WTC11 (cell line): ENCODE results near the gene PLXNB2. TPM values are rescaled to one million over a fixed set of nuclear protein-coding genes. Genes with fewer than 3 reads are reported as not detected.

Experiments
- AFF4 ChIP-seq: sonication (generic); formaldehyde crosslinking; IDR thresholded peaks from 2 replicates; pipeline ENCODE4 v1.8.1; 2023; ENCODE audit warnings: mild to moderate bottlenecking, missing genetic modification reagents, borderline replicate concordance
- ATF1 ChIP-seq: sonication (generic); formaldehyde crosslinking; IDR thresholded peaks from 2 replicates; pipeline ENCODE4 v1.8.1; 2023; ENCODE audit warnings: mild to moderate bottlenecking, moderate library complexity, missing genetic modification reagents
- ATF3 ChIP-seq: sonication (generic); formaldehyde crosslinking; conservative IDR thresholded peaks from 2 replicates; pipeline ENCODE4 v1.8.1; 2022; ENCODE audit warnings: mild to moderate bottlenecking, missing genetic modification reagents
- ATF6 ChIP-seq: sonication (generic); formaldehyde crosslinking; IDR thresholded peaks from 2 replicates; pipeline ENCODE4 v1.8.1; 2023; ENCODE audit warnings: mild to moderate bottlenecking, missing genetic modification reagents
- CBFB ChIP-seq: sonication (generic); formaldehyde crosslinking; IDR thresholded peaks from 2 replicates; pipeline ENCODE4 v1.8.1; 2022; ENCODE audit warnings: mild to moderate bottlenecking, low read depth, missing genetic modification reagents
- CREB1 ChIP-seq: sonication (generic); formaldehyde crosslinking; IDR thresholded peaks from 2 replicates; pipeline ENCODE4 v1.8.0; 2023; ENCODE audit warnings: mild to moderate bottlenecking, missing genetic modification reagents
- CREM ChIP-seq: sonication (generic); formaldehyde crosslinking; IDR thresholded peaks from 2 replicates; pipeline ENCODE4 v1.8.1; 2022; ENCODE audit warnings: mild to moderate bottlenecking, missing genetic modification reagents, moderate library complexity
- E2F5 ChIP-seq: sonication (generic); formaldehyde crosslinking; IDR thresholded peaks from 2 replicates; pipeline ENCODE4 v1.8.1; 2022; ENCODE audit warnings: mild to moderate bottlenecking, moderate library complexity, missing genetic modification reagents
- ELF4 ChIP-seq: sonication (generic); formaldehyde crosslinking; IDR thresholded peaks from 2 replicates; pipeline ENCODE4 v1.8.1; 2022; ENCODE audit warnings: low read depth, mild to moderate bottlenecking, moderate library complexity, missing genetic modification reagents
- GRHL2 ChIP-seq: fragments of 250-450 bp; sonication (Bioruptor Pico); IDR thresholded peaks from 2 replicates; pipeline ENCODE4 v1.8.0; 2022; ENCODE audit warnings: mild to moderate bottlenecking, moderate library complexity; ENCODE audit not compliant: insufficient replicate concordance, severe bottlenecking
- IRF2 ChIP-seq: sonication (generic); formaldehyde crosslinking; IDR thresholded peaks from 2 replicates; pipeline ENCODE4 v1.8.0; 2022; ENCODE audit warnings: low read depth, missing genetic modification reagents, borderline replicate concordance
- JAZF1 ChIP-seq: fragments of 250-450 bp; sonication (Bioruptor Pico); IDR thresholded peaks from 2 replicates; pipeline ENCODE4 v1.9.0; 2021; ENCODE audit warnings: moderate library complexity, mild to moderate bottlenecking, inconsistent platforms
- KAT7 ChIP-seq: sonication (generic); formaldehyde crosslinking; IDR thresholded peaks from 2 replicates; pipeline ENCODE4 v1.8.1; 2023; ENCODE audit warnings: missing genetic modification reagents, mild to moderate bottlenecking, borderline replicate concordance
- MAX ChIP-seq: sonication (generic); formaldehyde crosslinking; IDR thresholded peaks from 2 replicates; pipeline ENCODE4 v1.8.0; 2022; ENCODE audit warnings: mild to moderate bottlenecking, missing genetic modification reagents
- MLX ChIP-seq: sonication (generic); formaldehyde crosslinking; IDR thresholded peaks from 2 replicates; pipeline ENCODE4 v1.8.1; 2023; ENCODE audit warnings: mild to moderate bottlenecking, missing genetic modification reagents, moderate library complexity
- MXD4 ChIP-seq: fragments of 250-450 bp; sonication (Bioruptor Pico); IDR thresholded peaks from 2 replicates; pipeline ENCODE4 v1.8.0; 2021; ENCODE audit warnings: mild to moderate bottlenecking, moderate library complexity, borderline replicate concordance
- MYBL2 ChIP-seq: sonication (generic); formaldehyde crosslinking; IDR thresholded peaks from 2 replicates; pipeline ENCODE4 v1.8.1; 2023; ENCODE audit warnings: mild to moderate bottlenecking, moderate library complexity, missing genetic modification reagents
- NFE2L1 ChIP-seq: sonication (generic); formaldehyde crosslinking; IDR thresholded peaks from 2 replicates; pipeline ENCODE4 v1.8.1; 2023; ENCODE audit warnings: missing genetic modification reagents
- NR2C2 ChIP-seq: sonication (generic); formaldehyde crosslinking; IDR thresholded peaks from 2 replicates; pipeline ENCODE4 v1.8.0; 2022; ENCODE audit warnings: mild to moderate bottlenecking, missing genetic modification reagents
- OVOL2 ChIP-seq: fragments of 250-450 bp; sonication (Bioruptor Pico); IDR thresholded peaks from 2 replicates; pipeline ENCODE4 v1.9.0; 2021; ENCODE audit warnings: mild to moderate bottlenecking, borderline replicate concordance
- SOX15 ChIP-seq: fragments of 250-450 bp; sonication (Bioruptor Pico); IDR thresholded peaks from 2 replicates; pipeline ENCODE4 v1.9.0; 2021; ENCODE audit warnings: mild to moderate bottlenecking
- TP53 ChIP-seq: sonication (generic); formaldehyde crosslinking; IDR thresholded peaks from 2 replicates; pipeline ENCODE4 v1.8.1; 2023; ENCODE audit warnings: mild to moderate bottlenecking, missing genetic modification reagents
- ZBTB21 ChIP-seq: sonication (generic); formaldehyde crosslinking; IDR thresholded peaks from 2 replicates; pipeline ENCODE4 v1.8.1; 2023; ENCODE audit warnings: mild to moderate bottlenecking, missing genetic modification reagents, borderline replicate concordance
- ZNF138 ChIP-seq: sonication (generic); formaldehyde crosslinking; conservative IDR thresholded peaks from 2 replicates; pipeline ENCODE4 v1.8.1; 2022; ENCODE audit warnings: mild to moderate bottlenecking, moderate library complexity, missing genetic modification reagents
- ZNF263 ChIP-seq: sonication (generic); formaldehyde crosslinking; IDR thresholded peaks from 2 replicates; pipeline ENCODE4 v1.8.1; 2022; ENCODE audit warnings: low read depth, mild to moderate bottlenecking, moderate library complexity, missing genetic modification reagents
- ZNF281 ChIP-seq: sonication (generic); formaldehyde crosslinking; IDR thresholded peaks from 2 replicates; pipeline ENCODE4 v1.8.0; 2023; ENCODE audit warnings: mild to moderate bottlenecking, missing genetic modification reagents
- ZNF396 ChIP-seq: fragments of 250-450 bp; sonication (Bioruptor Pico); IDR thresholded peaks from 2 replicates; pipeline ENCODE4 v1.8.0; 2021; ENCODE audit warnings: mild to moderate bottlenecking, moderate library complexity, borderline replicate concordance
- ZNF423 ChIP-seq: fragments of 250-450 bp; sonication (Bioruptor Pico); IDR thresholded peaks from 2 replicates; pipeline ENCODE4 v2.1.2; 2022; ENCODE audit warnings: mild to moderate bottlenecking, moderate library complexity
- total RNA-seq: library from RNA; stranded (reverse); gene quantifications from 3 replicates; pipeline ENCODE4 v1.2.3, GENCODE V29; 2021

PLXNB2 gene
- total RNA-seq, 1 experiment from 2014 or later, result 113 TPM

GRCh38 chr22:50326956-50327710 lies 19.7 kb upstream of the PLXNB2 start, which contains the start of gene DENND6B (continued):
- TF ChIP-seq AFF4 (CRISPR knock-in tag) (no peak), TP53 (CRISPR knock-in tag) (no peak), ZNF423 (CRISPR knock-in tag) (no peak), NFE2L1 (no peak), MXD4 (CRISPR knock-in tag) (no peak), IRF2 (CRISPR knock-in tag) (no peak), SOX15 (CRISPR knock-in tag) (no peak), ZNF263 (no peak), MLX (CRISPR knock-in tag) (no peak), MYBL2 (CRISPR knock-in tag) (peak; percentile 73; the same call in 1 of the 2 replicates), CBFB (no peak), OVOL2 (CRISPR knock-in tag) (no peak), NR2C2 (CRISPR knock-in tag) (no peak), ATF6 (CRISPR knock-in tag) (no peak), E2F5 (CRISPR knock-in tag) (peak; percentile 73; the same call in 1 of the 2 replicates), CREM (no peak), ZNF138 (CRISPR knock-in tag) (no peak), GRHL2 (CRISPR knock-in tag) (no peak), ZNF396 (no peak), ATF3 (CRISPR knock-in tag) (no peak), ATF1 (CRISPR knock-in tag) (no peak), ZBTB21 (no peak), ZNF281 (CRISPR knock-in tag) (no peak), MAX (peak; percentile 69; the same call in 1 of the 2 replicates), KAT7 (CRISPR knock-in tag) (peak; percentile 46; the same call in 1 of the 2 replicates), CREB1 (CRISPR knock-in tag) (no peak), ELF4 (CRISPR knock-in tag) (no peak), JAZF1 (no peak)
